Mesendoderm (in vitro differentiated cells): ENCODE results near the gene CAMTA1.

ENCODE experiments used
- DNase-seq: peaks from one replicate; pipeline ENCODE4 v3.0.0; 2013
- H2AK5ac ChIP-seq: 2 replicates; pipeline ENCODE4 v1.6.1; 2013; ENCODE audit warnings: low read length, inconsistent platforms
- H2BK120ac ChIP-seq: 2 replicates; pipeline ENCODE4 v1.6.1; 2013; ENCODE audit warnings: low read depth, mild to moderate bottlenecking, low read length, moderate library complexity, mixed read lengths
- H2BK15ac ChIP-seq: replicated peaks from 2 replicates; pipeline ENCODE4 v1.6.1; 2013; ENCODE audit warnings: low read depth, mild to moderate bottlenecking, moderate library complexity
- H2BK5ac ChIP-seq: 2 replicates; pipeline ENCODE4 v1.6.1; 2013; ENCODE audit warnings: low read length, inconsistent platforms
- H3K18ac ChIP-seq: 2 replicates; pipeline ENCODE4 v1.6.1; 2013; ENCODE audit warnings: mild to moderate bottlenecking, low read length, mixed read lengths
- H3K23ac ChIP-seq: one replicate; pipeline ENCODE4 v1.6.1; 2013; ENCODE audit warnings: low read length
- H3K27ac ChIP-seq: 2 replicates; pipeline ENCODE4 v1.5.1; 2013; ENCODE audit warnings: low read depth, mild to moderate bottlenecking, inconsistent platforms, low read length, moderate library complexity
- H3K27me3 ChIP-seq: 2 replicates; pipeline ENCODE4 v1.6.1; 2013; ENCODE audit warnings: low read length, control low read depth, mild to moderate bottlenecking, inconsistent platforms; ENCODE audit not compliant: insufficient read depth, poor library complexity
- H3K36me3 ChIP-seq: 2 replicates; pipeline ENCODE4 v1.6.1; 2013; ENCODE audit warnings: low read length, inconsistent platforms; ENCODE audit not compliant: control insufficient read depth, insufficient read depth
- H3K4ac ChIP-seq: one replicate; pipeline ENCODE4 v1.6.1; 2013; ENCODE audit warnings: low read depth, mild to moderate bottlenecking, low read length, moderate library complexity
- H3K4me1 ChIP-seq: 2 replicates; pipeline ENCODE4 v1.6.1; 2013; ENCODE audit warnings: low read depth, low read length, inconsistent platforms; ENCODE audit not compliant: control insufficient read depth
- H3K4me2 ChIP-seq: 2 replicates; pipeline ENCODE4 v1.6.1; 2013; ENCODE audit warnings: low read length
- H3K4me3 ChIP-seq: 2 replicates; pipeline ENCODE4 v1.5.1; 2013; ENCODE audit warnings: mild to moderate bottlenecking, low read length
- H3K56ac ChIP-seq: one replicate; pipeline ENCODE4 v1.6.1; 2013; ENCODE audit warnings: low read length
- H3K79me1 ChIP-seq: 2 replicates; pipeline ENCODE4 v1.6.1; 2013; ENCODE audit warnings: low read length, inconsistent platforms
- H3K79me2 ChIP-seq: 2 replicates; pipeline ENCODE4 v1.6.1; 2013; ENCODE audit warnings: mild to moderate bottlenecking, low read length; ENCODE audit not compliant: control insufficient read depth, insufficient read depth
- H3K9ac ChIP-seq: 2 replicates; pipeline ENCODE4 v1.6.1; 2013; ENCODE audit warnings: low read length, inconsistent platforms
- H4K5ac ChIP-seq: one replicate; pipeline ENCODE4 v1.6.1; 2013; ENCODE audit warnings: low read length
- H4K8ac ChIP-seq: one replicate; pipeline ENCODE4 v1.6.1; 2013; ENCODE audit warnings: low read depth, mild to moderate bottlenecking, control low read depth, low read length, moderate library complexity
- WGBS: extraction: QIAGEN DNeasy Blood & Tissue Kit; methylation state at CpG from one replicate; pipeline ENCODE4 v1.1.7; 2013; ENCODE audit warnings: low lambda C conversion rate, missing lambda C conversion rate; ENCODE audit not compliant: insufficient coverage; ENCODE audit errors: extremely low coverage; 5-methylcytosine and 5-hydroxymethylcytosine counted together

The CAMTA1 gene

GRCh38 chr1:7561936-7562728, 776.9 kb downstream of the CAMTA1 start:
- Histone ChIP-seq H4K5ac (no peak overlapping the region), H3K4ac (no peak overlapping the region), H3K4me3 (no peak overlapping the region), H3K79me1 (no peaks in the 10 kb centered on the region), H2BK15ac (no peak overlapping the region), H3K4me2 (no peak overlapping the region), H2BK5ac (no peak overlapping the region), H3K36me3 (no peaks in the 10 kb centered on the region), H3K4me1 (no peaks in the 10 kb centered on the region), H3K9ac (no peak overlapping the region), H3K18ac (no peak overlapping the region), H3K23ac (no peak overlapping the region), H2BK120ac (no peak overlapping the region), H3K79me2 (no peaks in the 10 kb centered on the region), H2AK5ac (no peak overlapping the region), H3K27me3 (no peaks in the 10 kb centered on the region), H3K56ac (no peak overlapping the region), H3K27ac (no peak overlapping the region), H4K8ac (no peak overlapping the region)
- WGBS, result no CpG with 5 or more reads among the region's 26 CpGs
- no peak for DNase-seq

GRCh38 chr1:7562729-7563605, 777.7 kb downstream of the CAMTA1 start:
- H3K9ac ChIP-seq, result no peak overlapping the region
- no peaks in the 10 kb centered on the region for H3K79me1 ChIP-seq
- WGBS, result no CpG with 5 or more reads among the region's 21 CpGs
- H3K4ac ChIP-seq, result no peak overlapping the region
- no peaks in the 10 kb centered on the region for H3K79me2 ChIP-seq
- H3K36me3 ChIP-seq, result no peaks in the 10 kb centered on the region
- H3K27ac ChIP-seq, result no peak overlapping the region
- no peaks in the 10 kb centered on the region for H3K4me1 ChIP-seq
- H3K18ac ChIP-seq, result no peak overlapping the region
- H2BK15ac ChIP-seq, result no peak overlapping the region
- H2BK5ac ChIP-seq, result no peak overlapping the region
- no peak overlapping the region for H2AK5ac ChIP-seq
- no peak for DNase-seq
- no peaks in the 10 kb centered on the region for H3K27me3 ChIP-seq
- no peak overlapping the region for H3K4me3 ChIP-seq
- H2BK120ac ChIP-seq, result no peak overlapping the region
- no peak overlapping the region for H3K4me2 ChIP-seq
- H3K23ac ChIP-seq, result no peak overlapping the region
- H3K56ac ChIP-seq, result no peak overlapping the region
- no peak overlapping the region for H4K5ac ChIP-seq
- no peak overlapping the region for H4K8ac ChIP-seq

DNA sequence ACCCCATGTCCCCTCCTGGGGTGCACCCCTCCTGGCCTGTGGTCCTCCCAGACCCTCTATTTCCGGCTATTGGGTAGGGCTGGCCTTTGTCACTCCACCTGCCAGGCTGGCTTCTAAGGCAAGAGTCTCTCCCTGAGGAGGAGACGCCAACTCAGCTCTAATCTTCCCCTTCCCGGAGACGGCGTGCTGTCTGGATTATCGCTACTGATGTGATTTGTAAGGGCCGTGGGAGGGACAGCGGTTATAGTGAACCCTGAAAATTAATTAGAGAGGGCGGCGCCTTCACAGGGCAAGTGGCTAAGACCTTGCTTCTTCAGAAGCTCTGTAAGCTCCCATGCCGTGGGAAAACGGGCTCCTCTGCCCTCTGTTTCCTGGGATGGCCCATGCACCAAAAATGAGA, 778.9 kb downstream of the CAMTA1 start:
- Histone ChIP-seq H3K4me2 (no peak overlapping the region), H3K27ac (no peak overlapping the region), H3K9ac (no peak overlapping the region), H3K4me3 (no peak overlapping the region), H3K79me2 (no peaks in the 10 kb centered on the region), H3K23ac (no peak overlapping the region), H4K5ac (no peak overlapping the region), H2BK120ac (no peak overlapping the region), H2AK5ac (no peak overlapping the region), H3K27me3 (no peaks in the 10 kb centered on the region), H4K8ac (no peak overlapping the region), H2BK5ac (no peak overlapping the region), H3K79me1 (no peaks in the 10 kb centered on the region), H3K36me3 (no peaks in the 10 kb centered on the region), H3K4ac (no peak overlapping the region), H2BK15ac (no peak overlapping the region), H3K18ac (no peak overlapping the region), H3K56ac (no peak overlapping the region), H3K4me1 (no peaks in the 10 kb centered on the region)
- WGBS, result no CpG with 5 or more reads among the region's 12 CpGs
- DNase-seq, result no peak

- H3K79me1 ChIP-seq, result no peaks in the 10 kb centered on the region
- no peak overlapping the region for H3K4me3 ChIP-seq
- H3K79me2 ChIP-seq, result no peaks in the 10 kb centered on the region
- no peak overlapping the region for H3K18ac ChIP-seq
- no peak overlapping the region for H3K4ac ChIP-seq
- H3K56ac ChIP-seq, result no peak overlapping the region
- no peak overlapping the region for H3K27ac ChIP-seq
- no peaks in the 10 kb centered on the region for H3K27me3 ChIP-seq
- no peaks in the 10 kb centered on the region for H3K36me3 ChIP-seq
- no peak overlapping the region for H2BK15ac ChIP-seq
- no peak overlapping the region for H3K4me2 ChIP-seq
- DNase-seq, result no peak
- no peak overlapping the region for H2BK5ac ChIP-seq
- no peak overlapping the region for H4K8ac ChIP-seq
- H4K5ac ChIP-seq, result no peak overlapping the region
- H2AK5ac ChIP-seq, result no peak overlapping the region
- WGBS, result no CpG with 5 or more reads among the region's 10 CpGs
- H3K9ac ChIP-seq, result no peak overlapping the region
- no peak overlapping the region for H2BK120ac ChIP-seq
- H3K23ac ChIP-seq, result no peak overlapping the region
- H3K4me1 ChIP-seq, result no peaks in the 10 kb centered on the region
These were observed 780.0 kb downstream of the CAMTA1 start for GRCh38 chr1:7565099-7565750.

DNA sequence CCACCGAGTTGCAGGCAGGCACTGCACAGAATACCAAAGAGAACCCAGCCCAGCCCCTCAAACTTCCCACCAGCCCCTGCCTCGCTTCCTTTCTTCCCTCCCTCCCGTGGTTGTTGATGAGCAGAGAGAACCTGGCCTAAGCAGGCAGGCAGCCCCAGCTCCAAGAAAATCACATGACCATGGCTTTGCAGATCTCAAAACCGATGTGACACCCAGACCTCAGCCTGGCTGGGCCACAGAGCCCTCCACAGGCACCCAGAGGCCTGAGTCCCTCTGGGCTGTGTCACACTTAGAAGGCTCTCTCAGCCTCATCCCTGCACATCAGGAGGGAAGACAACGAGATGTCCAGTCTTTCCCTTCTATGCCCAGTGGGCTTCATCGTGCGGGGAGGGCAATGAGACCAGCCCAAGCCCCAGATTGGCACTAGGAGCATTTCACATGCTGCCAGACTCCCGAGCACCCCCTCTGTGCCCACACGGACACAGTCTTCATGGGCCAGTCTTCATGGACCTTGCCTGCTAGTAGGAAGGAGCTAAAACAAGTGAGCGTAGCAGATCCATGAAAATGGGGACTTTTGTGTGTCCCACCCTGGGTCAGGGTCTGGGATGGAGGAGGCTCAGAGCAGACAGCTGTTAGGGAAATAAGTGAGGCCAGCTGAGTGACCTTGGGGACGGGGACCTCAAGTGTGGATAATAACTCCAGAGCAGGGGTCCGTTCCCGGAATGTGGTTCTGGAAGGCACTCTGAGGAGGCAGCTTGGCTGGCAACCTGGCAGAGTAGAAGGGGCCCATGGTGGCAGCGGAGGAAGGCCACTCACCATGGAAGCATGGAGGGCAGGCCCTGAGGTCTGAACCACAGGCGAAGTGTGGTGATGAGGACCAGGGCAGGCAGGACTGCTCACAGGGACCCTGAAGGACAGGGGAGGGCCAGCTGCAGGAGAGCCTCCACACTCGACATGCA, 781.4 kb downstream of the CAMTA1 start:
- Histone ChIP-seq H3K4me2 (no peak overlapping the region), H2BK15ac (no peak overlapping the region), H2AK5ac (no peak overlapping the region), H4K8ac (no peak overlapping the region), H3K9ac (no peak overlapping the region), H3K18ac (no peak overlapping the region), H3K4me3 (no peak overlapping the region), H3K79me1 (no peaks in the 10 kb centered on the region), H4K5ac (no peak overlapping the region), H3K79me2 (no peaks in the 10 kb centered on the region), H3K27me3 (no peaks in the 10 kb centered on the region), H3K56ac (no peak overlapping the region), H2BK120ac (no peak overlapping the region), H3K4me1 (no peaks in the 10 kb centered on the region), H3K36me3 (no peaks in the 10 kb centered on the region), H3K27ac (no peak overlapping the region), H3K23ac (no peak overlapping the region), H3K4ac (no peak overlapping the region), H2BK5ac (no peak overlapping the region)
- no peak for DNase-seq
- WGBS, result no CpG with 5 or more reads among the region's 16 CpGs
